CD14-positive monocyte (primary cell): Measurements from ENCODE around the gene RREB1. TPM values are rescaled to one million over a fixed set of nuclear protein-coding genes. Genes with fewer than 3 reads are reported as not detected.
"Not testable (repeated sequence)": the region's sequence is repeated elsewhere in the genome, so short reads cannot be mapped to it uniquely, and the experiment has no call there.

Source experiments
- DNase-seq, 3 donors: peaks; one replicate each; pipeline ENCODE4 v3.0.0-alpha.2; 2011 to 2022
- H2AFZ ChIP-seq: 2 replicates; pipeline ENCODE4 v1.6.0; 2012; ENCODE audit warnings: mild to moderate bottlenecking, low read depth, low read length, inconsistent platforms; ENCODE audit not compliant: insufficient read depth, poor library complexity, severe bottlenecking
- H3K27ac ChIP-seq, 2 donors: 1 replicate in 1 of 2; 2 replicates in 1 of 2; pipeline ENCODE4 v1.5.1; 2012 to 2013; ENCODE audit warnings: low read length in 2 of 2, control low read depth in 1 of 2, inconsistent platforms in 1 of 2, low read depth in 1 of 2, mild to moderate bottlenecking in 1 of 2
- H3K27me3 ChIP-seq, 2 donors: one replicate each; pipeline versions ENCODE4 v1.6.0 to v1.6.1; 2011 to 2013; ENCODE audit warnings: low read length in 2 of 2; ENCODE audit not compliant: control insufficient read depth in 2 of 2, insufficient read depth in 2 of 2
- H3K36me3 ChIP-seq, 2 donors: replicated peaks in 1 of 2; 1 replicate in 1 of 2; 2 replicates in 1 of 2; pipeline versions ENCODE4 v1.5.1 to v1.6.1; 2012 to 2013; ENCODE audit warnings: low read length in 2 of 2, control low read depth in 1 of 2, inconsistent platforms in 1 of 2, mild to moderate bottlenecking in 1 of 2; ENCODE audit not compliant: insufficient read depth in 2 of 2, control insufficient read depth in 1 of 2
- H3K4me1 ChIP-seq, 2 donors: 1 replicate in 1 of 2; 2 replicates in 1 of 2; pipeline versions ENCODE4 v1.5.1 to v1.6.1; 2012 to 2013; ENCODE audit warnings: low read length in 2 of 2, control low read depth in 1 of 2, inconsistent platforms in 1 of 2, mild to moderate bottlenecking in 1 of 2, moderate library complexity in 1 of 2; ENCODE audit not compliant: insufficient read depth in 2 of 2, control insufficient read depth in 1 of 2
- H3K4me2 ChIP-seq: replicated peaks from 2 replicates; pipeline ENCODE3; 2012; ENCODE audit warnings: low read length, moderate library complexity, mild to moderate bottlenecking; ENCODE audit not compliant: poor library complexity, severe bottlenecking; ENCODE audit errors: extremely low read depth
- H3K4me3 ChIP-seq, 3 experiments: fragments of 200-600 bp in 1 of 3; sonication (generic) in 1 of 3; replicated peaks in 1 of 3; 1 replicate in 2 of 3; 2 replicates in 1 of 3; pipeline ENCODE4 v1.5.1; 2011 to 2013; ENCODE audit warnings: low read length in 3 of 3, mild to moderate bottlenecking in 3 of 3, control low read depth in 2 of 3, low read depth in 2 of 3, inconsistent platforms in 1 of 3, moderate library complexity in 1 of 3
- H3K79me2 ChIP-seq: 2 replicates; pipeline ENCODE4 v1.6.0; 2012; ENCODE audit warnings: mild to moderate bottlenecking, control low read depth, inconsistent platforms, low read length, moderate library complexity; ENCODE audit not compliant: insufficient read depth
- H3K9ac ChIP-seq: 2 replicates; pipeline ENCODE4 v1.6.0; 2017; ENCODE audit warnings: low read length, mild to moderate bottlenecking; ENCODE audit not compliant: insufficient read depth, poor library complexity, severe bottlenecking
- H3K9me3 ChIP-seq, 2 donors: replicated peaks in 1 of 2; 1 replicate in 1 of 2; 2 replicates in 1 of 2; pipeline versions ENCODE4 v1.5.1 to v1.6.1; 2012 to 2013; ENCODE audit warnings: low read length in 2 of 2, control low read depth in 1 of 2; ENCODE audit not compliant: control insufficient read depth in 1 of 2, insufficient read depth in 1 of 2
- H4K20me1 ChIP-seq: 2 replicates; pipeline ENCODE4 v1.6.0; 2012; ENCODE audit warnings: mild to moderate bottlenecking, low read length, control low read depth, moderate library complexity; ENCODE audit not compliant: insufficient read depth
- H3K27ac Mint-ChIP-seq, 7 donors: one replicate each; pipeline ENCODE4 v1.8.0; 2020; ENCODE audit warnings: mild to moderate bottlenecking in 7 of 7, mixed read lengths in 7 of 7, moderate library complexity in 6 of 7, inconsistent platforms in 2 of 7
- H3K27me3 Mint-ChIP-seq, 3 donors: one replicate each; pipeline ENCODE4 v1.8.0; 2021 to 2022; ENCODE audit warnings: low read depth in 3 of 3, mild to moderate bottlenecking in 3 of 3, mixed read lengths in 3 of 3, moderate library complexity in 3 of 3, inconsistent platforms in 1 of 3
- H3K36me3 Mint-ChIP-seq, 2 donors: one replicate each; pipeline ENCODE4 v1.8.0; 2020; ENCODE audit warnings: mixed read lengths in 2 of 2, inconsistent platforms in 1 of 2, mild to moderate bottlenecking in 1 of 2
- H3K4me1 Mint-ChIP-seq: one replicate; pipeline ENCODE4 v1.8.0; 2020; ENCODE audit warnings: mild to moderate bottlenecking, mixed read lengths
- H3K4me3 Mint-ChIP-seq, 2 donors: one replicate each; pipeline ENCODE4 v1.8.0; 2020; ENCODE audit warnings: mild to moderate bottlenecking in 2 of 2, mixed read lengths in 2 of 2, moderate library complexity in 1 of 2
- H3K9me3 Mint-ChIP-seq, 7 donors: one replicate each; pipeline ENCODE4 v1.8.0; 2020 to 2022; ENCODE audit warnings: mixed read lengths in 7 of 7, mild to moderate bottlenecking in 6 of 7, moderate library complexity in 6 of 7, inconsistent platforms in 2 of 7
- CTCF ChIP-seq: fragments of 200-600 bp; IDR thresholded peaks from one replicate; pipeline ENCODE4 v1.8.0; 2022; ENCODE audit warnings: antibody characterized with exemption, mild to moderate bottlenecking
- WGBS: methylation state at CpG from one replicate; pipeline ENCODE4 v1.1.5; 2013; ENCODE audit warnings: missing lambda C conversion rate; ENCODE audit not compliant: insufficient coverage; 5-methylcytosine and 5-hydroxymethylcytosine counted together
- intact Hi-C, 2 donors: fragments of 100-400 bp; cut with micrococcal nuclease; formaldehyde crosslinking; loops; one replicate each; pipeline versions ENCODE4 v1.15.0 to v1.15.1; 2023
- polyA plus RNA-seq, 3 donors: library from polyadenylated mRNA; depleted of rRNA in 1 of 3; unstranded in 2 of 3; stranded (reverse) in 1 of 3; fragments of 300-500 nt in 2 of 3; fragments of >200 nt in 1 of 3; fragmentation: Illumina TruSeq in 2 of 3; gene quantifications; 1 replicate in 2 of 3; 2 replicates in 1 of 3; pipeline ENCODE4 v1.2.3, GENCODE V29; 2012 to 2021

Gene RREB1
- polyA plus RNA-seq, 3 donors: 2.1 to 15.3 (median 5.6) TPM

GRCh38 chr6:7261852-7262461 is 154.2 kb downstream of the RREB1 start:
- Histone ChIP-seq H3K27me3 (no peaks in the 10 kb centered on the region), H3K4me3 (peak overlapping the region; percentile 47 to 86 (median 65)), H3K79me2 (peaks cover 22% of the 10 kb centered on the region), H3K27ac (peak overlapping the region; percentile 84 to 90), H3K4me1 (peaks cover 76 to 92% of the 10 kb centered on the region in 2 donors), H3K4me2 (peak overlapping the region; percentile 94), H4K20me1 (no peaks in the 10 kb centered on the region), H3K36me3 (no peaks in the 10 kb centered on the region), H3K9me3 (no peaks in the 10 kb centered on the region), H2AFZ (peak overlapping the region; percentile 88), H3K9ac (peak overlapping the region; percentile 59)
- H3K27ac Mint-ChIP-seq: peak overlapping the region; percentile 95 to 99 (median 97)
- H3K27me3 Mint-ChIP-seq: peaks cover 0 to 9% (median 0%) of the 10 kb centered on the region in 3 donors
- peaks cover 88% of the 10 kb centered on the region for H3K4me1 Mint-ChIP-seq
- intact Hi-C loops: loop anchor here in 1 of 2 donors (10.0 kb wide), 1 partner anchor 123 kb away; the partner anchor contains the start of genes CAGE1 and RIOK1
- peaks cover 0 to 10% (median 3%) of the 10 kb centered on the region in 7 donors for H3K9me3 Mint-ChIP-seq
- peaks cover 6 to 23% of the 10 kb centered on the region in 2 donors for H3K36me3 Mint-ChIP-seq
- no peak for TF ChIP-seq CTCF
- DNase-seq: peak in 2 of 3 donors; percentile 31 to 33
- H3K4me3 Mint-ChIP-seq: peak overlapping the region; percentile 89 to 98
- 62% methylated on average over 13 of the region's 13 CpGs for WGBS

GRCh38 chr6:7262746-7263518 is 155.2 kb downstream of the RREB1 start:
- Histone ChIP-seq H3K9ac (no peak overlapping the region), H4K20me1 (no peaks in the 10 kb centered on the region), H3K36me3 (no peaks in the 10 kb centered on the region), H3K4me3 (peak overlapping the region in 1 of 3 experiments; percentile 54), H3K27me3 (no peaks in the 10 kb centered on the region), H3K4me1 (peaks cover 82 to 92% of the 10 kb centered on the region in 2 donors), H3K9me3 (no peaks in the 10 kb centered on the region), H3K79me2 (peaks cover 12% of the 10 kb centered on the region), H2AFZ (no peak overlapping the region), H3K4me2 (peak overlapping the region; percentile 65), H3K27ac (peak overlapping the region; percentile 70 to 82)
- Mint-ChIP-seq H3K4me1 (peaks cover 90% of the 10 kb centered on the region), H3K9me3 (peaks cover 0 to 10% (median 3%) of the 10 kb centered on the region in 7 donors), H3K4me3 (peak overlapping the region; percentile 43 to 46), H3K27ac (peak overlapping the region; percentile 95 to 99 (median 97)), H3K27me3 (peaks cover 0 to 9% (median 0%) of the 10 kb centered on the region in 3 donors), H3K36me3 (peaks cover 6 to 23% of the 10 kb centered on the region in 2 donors)
- intact Hi-C loops: loop anchor here in 1 of 2 donors (10.0 kb wide), 1 partner anchor 122 kb away; the partner anchor contains the start of genes CAGE1 and RIOK1
- DNase-seq: peak; percentile 42 to 68 (median 56)
- TF ChIP-seq CTCF: no peak
- 100% methylated on average over 7 of the region's 16 CpGs for whole genome bisulfite sequencing

DNA sequence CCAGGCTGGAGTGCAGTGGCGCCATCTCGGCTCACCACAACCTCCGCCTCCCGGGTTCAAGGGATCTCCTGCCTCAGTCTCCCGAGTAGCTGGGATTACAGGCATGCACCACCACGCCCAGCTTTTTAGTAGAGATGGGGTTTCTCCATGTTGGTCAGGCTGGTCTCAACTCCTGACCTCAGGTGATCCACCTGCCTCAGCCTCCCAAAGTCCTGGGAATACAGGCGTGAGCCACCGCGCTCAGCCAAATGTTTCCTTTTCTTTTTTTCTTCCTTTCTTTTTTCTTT is 155.7 kb downstream of the RREB1 start:
- Mint-ChIP-seq H3K27ac (peak overlapping the region; percentile 95 to 99 (median 97)), H3K4me1 (peaks cover 88% of the 10 kb centered on the region), H3K36me3 (peaks cover 3 to 20% of the 10 kb centered on the region in 2 donors), H3K9me3 (peaks cover 0 to 10% (median 3%) of the 10 kb centered on the region in 7 donors), H3K4me3 (peak overlapping the region in 1 of 2 donors; percentile 43)
- H3K9ac ChIP-seq, H2AFZ ChIP-seq, DNase-seq, H3K79me2 ChIP-seq, H3K36me3 ChIP-seq, H3K27me3 Mint-ChIP-seq, H4K20me1 ChIP-seq, H3K9me3 ChIP-seq, H3K27me3 ChIP-seq: not testable (repeated sequence)
- Histone ChIP-seq H3K4me3 (peak overlapping the region in 1 of 3 experiments; percentile 54), H3K4me2 (peak overlapping the region; percentile 65), H3K4me1 (peaks cover 78 to 90% of the 10 kb centered on the region in 2 donors), H3K27ac (peak overlapping the region; percentile 70 to 82)
- intact Hi-C loops: loop anchor here in 1 of 2 donors (10.0 kb wide), 1 partner anchor 121 kb away; the partner anchor contains the start of genes CAGE1 and RIOK1
- WGBS: 13% methylated on average over 5 of the region's 9 CpGs
